H9 (cell line): Measurements from ENCODE around the gene CMSS1. TPM values are rescaled to one million over a fixed set of nuclear protein-coding genes. Genes with fewer than 3 reads are reported as not detected.

Source experiments
- DNase-seq: peaks from one replicate; pipeline ENCODE4 v3.0.0-alpha.2; 2017
- H2AFZ ChIP-seq: one replicate; pipeline ENCODE4 v1.6.1; 2013; ENCODE audit warnings: mild to moderate bottlenecking, low read length, control low read depth, moderate library complexity
- H2AK5ac ChIP-seq: 2 replicates; pipeline ENCODE4 v1.6.1; 2013; ENCODE audit warnings: low read length, control low read depth, mixed read lengths; ENCODE audit not compliant: insufficient read length
- H2BK120ac ChIP-seq: one replicate; pipeline ENCODE4 v1.6.1; 2013; ENCODE audit warnings: low read depth, mild to moderate bottlenecking, low read length, control low read depth, inconsistent platforms; ENCODE audit not compliant: poor library complexity, severe bottlenecking
- H2BK12ac ChIP-seq: 2 replicates; pipeline ENCODE4 v1.6.1; 2013; ENCODE audit warnings: low read length, control low read depth, mixed read lengths, low read depth; ENCODE audit not compliant: insufficient read length
- H2BK15ac ChIP-seq: 2 replicates; pipeline ENCODE4 v1.6.1; 2013; ENCODE audit warnings: low read depth, low read length, control low read depth
- H2BK20ac ChIP-seq: one replicate; pipeline ENCODE4 v1.6.1; 2013; ENCODE audit warnings: low read depth, mild to moderate bottlenecking, low read length, control low read depth, inconsistent platforms; ENCODE audit not compliant: poor library complexity, severe bottlenecking
- H2BK5ac ChIP-seq: 2 replicates; pipeline ENCODE4 v1.6.1; 2013; ENCODE audit warnings: low read length, control low read depth, mixed read lengths; ENCODE audit not compliant: insufficient read length
- H3K14ac ChIP-seq: 2 replicates; pipeline ENCODE4 v1.6.1; 2013; ENCODE audit warnings: low read length, control low read depth; ENCODE audit not compliant: insufficient read depth
- H3K18ac ChIP-seq: 2 replicates; pipeline ENCODE4 v1.6.1; 2013; ENCODE audit warnings: low read depth, mild to moderate bottlenecking, mixed read lengths, low read length, control low read depth; ENCODE audit not compliant: insufficient read length
- H3K23ac ChIP-seq: 2 replicates; pipeline ENCODE4 v1.6.1; 2013; ENCODE audit warnings: low read length, control low read depth, mixed read lengths, low read depth; ENCODE audit not compliant: insufficient read length
- H3K23me2 ChIP-seq: 2 replicates; pipeline ENCODE4 v1.6.1; 2013; ENCODE audit warnings: low read depth, mild to moderate bottlenecking, mixed read lengths, low read length, control low read depth; ENCODE audit not compliant: insufficient read length, poor library complexity, severe bottlenecking
- H3K27ac ChIP-seq: 2 replicates; pipeline ENCODE4 v1.5.1; 2013; ENCODE audit warnings: low read length, control low read depth, mixed read lengths, low read depth; ENCODE audit not compliant: insufficient read length
- H3K27me3 ChIP-seq: 2 replicates; pipeline ENCODE4 v1.6.1; 2013; ENCODE audit warnings: low read length, control low read depth, inconsistent platforms; ENCODE audit not compliant: insufficient read depth
- H3K4ac ChIP-seq: 2 replicates; pipeline ENCODE4 v1.6.1; 2013; ENCODE audit warnings: low read depth, mild to moderate bottlenecking, control low read depth, inconsistent platforms, low read length, moderate library complexity
- H3K4me1 ChIP-seq: 2 replicates; pipeline ENCODE4 v1.6.1; 2013; ENCODE audit warnings: low read length, control low read depth, inconsistent platforms; ENCODE audit not compliant: insufficient read depth
- H3K4me2 ChIP-seq: 2 replicates; pipeline ENCODE4 v1.6.1; 2013; ENCODE audit warnings: low read length, control low read depth, mixed read lengths; ENCODE audit not compliant: insufficient read length, insufficient read depth
- H3K56ac ChIP-seq: 2 replicates; pipeline ENCODE4 v1.6.1; 2013; ENCODE audit warnings: low read depth, mild to moderate bottlenecking, mixed read lengths, low read length, control low read depth; ENCODE audit not compliant: insufficient read length
- H3K79me1 ChIP-seq: 2 replicates; pipeline ENCODE4 v1.6.1; 2013; ENCODE audit warnings: low read depth, mild to moderate bottlenecking, moderate library complexity, low read length, control low read depth, inconsistent platforms; ENCODE audit not compliant: insufficient read depth, poor library complexity, severe bottlenecking
- H3K79me2 ChIP-seq: 2 replicates; pipeline ENCODE4 v1.6.1; 2013; ENCODE audit warnings: low read length, control low read depth, inconsistent platforms; ENCODE audit not compliant: insufficient read depth
- H3K9ac ChIP-seq: 2 replicates; pipeline ENCODE4 v1.6.1; 2013; ENCODE audit warnings: low read length, control low read depth, mixed read lengths; ENCODE audit not compliant: insufficient read length; ENCODE audit errors: extremely low read depth
- H3K9me3 ChIP-seq: one replicate; pipeline ENCODE4 v1.6.1; 2013; ENCODE audit warnings: low read depth, low read length, inconsistent platforms; ENCODE audit not compliant: control insufficient read depth
- H3T11ph ChIP-seq: one replicate; pipeline ENCODE4 v1.6.1; 2013; ENCODE audit warnings: mild to moderate bottlenecking, low read length, control low read depth, inconsistent platforms
- H4K20me1 ChIP-seq: one replicate; pipeline ENCODE4 v1.6.1; 2013; ENCODE audit not compliant: control insufficient read depth, insufficient read length, insufficient read depth
- H4K5ac ChIP-seq: 2 replicates; pipeline ENCODE4 v1.6.1; 2013; ENCODE audit warnings: low read depth, mild to moderate bottlenecking, mixed read lengths, low read length, control low read depth; ENCODE audit not compliant: insufficient read length
- H4K8ac ChIP-seq: replicated peaks from 2 replicates; pipeline ENCODE4 v1.6.1; 2013; ENCODE audit warnings: low read length, control low read depth, mixed read lengths, low read depth; ENCODE audit not compliant: insufficient read length
- H4K91ac ChIP-seq: 2 replicates; pipeline ENCODE4 v1.6.1; 2013; ENCODE audit warnings: low read depth, mild to moderate bottlenecking, moderate library complexity, mixed read lengths, low read length, control low read depth; ENCODE audit not compliant: insufficient read length
- H3K27ac Mint-ChIP-seq, 3 experiments: 2 replicates in 2 of 3; 3 replicates in 1 of 3; pipeline ENCODE4 v1.8.0; 2020 to 2021; ENCODE audit warnings: mixed read lengths in 3 of 3, mild to moderate bottlenecking in 1 of 3, moderate library complexity in 1 of 3
- H3K27me3 Mint-ChIP-seq: 2 replicates; pipeline ENCODE4 v1.8.0; 2021; ENCODE audit warnings: low read depth, mild to moderate bottlenecking, moderate library complexity, mixed read lengths
- H3K36me3 Mint-ChIP-seq, 3 experiments: 2 replicates in 2 of 3; 3 replicates in 1 of 3; pipeline ENCODE4 v1.8.0; 2020 to 2021; ENCODE audit warnings: low read depth in 3 of 3, mixed read lengths in 3 of 3; ENCODE audit not compliant: insufficient read depth in 1 of 3
- H3K4me1 Mint-ChIP-seq, 2 experiments: 2 replicates each; pipeline ENCODE4 v1.8.0; 2020; ENCODE audit warnings: mixed read lengths in 2 of 2
- H3K4me3 Mint-ChIP-seq, 2 experiments: 2 replicates in 1 of 2; 3 replicates in 1 of 2; pipeline ENCODE4 v1.8.0; 2020 to 2021; ENCODE audit warnings: mild to moderate bottlenecking in 2 of 2, mixed read lengths in 2 of 2, moderate library complexity in 1 of 2
- H3K9me3 Mint-ChIP-seq, 2 experiments: 2 replicates in 1 of 2; 3 replicates in 1 of 2; pipeline ENCODE4 v1.8.0; 2020; ENCODE audit warnings: mild to moderate bottlenecking in 2 of 2, mixed read lengths in 2 of 2, moderate library complexity in 1 of 2
- CTCF ChIP-seq: fragments of 200-600 bp; sonication (generic); conservative IDR thresholded peaks from 3 replicates; pipeline ENCODE4 v1.8.0; 2021; ENCODE audit warnings: antibody characterized with exemption, mild to moderate bottlenecking
- WGBS: extraction: QIAGEN DNeasy Blood & Tissue Kit; methylation state at CpG from one replicate; pipeline ENCODE4 v1.1.7; 2013; ENCODE audit warnings: missing lambda C conversion rate, low lambda C conversion rate, mixed read lengths; ENCODE audit not compliant: insufficient read length; ENCODE audit errors: extremely low coverage; 5-methylcytosine and 5-hydroxymethylcytosine counted together
- total RNA-seq: library from RNA; stranded (reverse); gene quantifications from 2 replicates; pipeline ENCODE4 v1.2.1, GENCODE V29; 2021

CMSS1 gene
- total RNA-seq, 1 experiment from 2014 or later, result 61.8 TPM

GRCh38 chr3:99915906-99916432, 98.3 kb downstream of the CMSS1 start:
- Histone ChIP-seq H3K4ac (no peak overlapping the region), H3K4me2 (no peak overlapping the region), H3K79me1 (no peaks in the 10 kb centered on the region), H2BK120ac (no peak overlapping the region), H2AFZ (no peak overlapping the region), H2BK15ac (no peak overlapping the region), H3K27ac (no peak overlapping the region), H4K8ac (no peak overlapping the region), H3K9ac (no peak overlapping the region), H2BK20ac (no peak overlapping the region), H3K14ac (no peak overlapping the region), H4K20me1 (no peaks in the 10 kb centered on the region), H3K56ac (no peak overlapping the region), H2BK12ac (no peak overlapping the region), H3K23ac (no peak overlapping the region), H4K91ac (no peak overlapping the region), H3T11ph (no peak overlapping the region), H3K27me3 (no peaks in the 10 kb centered on the region), H3K79me2 (0 out of 2 replicates have a peak, but pooled peaks cover 3% of the 10 kb centered on the region), H3K9me3 (no peaks in the 10 kb centered on the region), H3K23me2 (no peaks in the 10 kb centered on the region), H2BK5ac (no peak overlapping the region), H4K5ac (no peak overlapping the region), H3K18ac (no peak overlapping the region), H2AK5ac (no peak overlapping the region), H3K4me1 (peaks cover 8% of the 10 kb centered on the region; the same call in 1 of the 2 replicates)
- TF ChIP-seq CTCF, result no peak
- no peak for DNase-seq
- H3K27ac Mint-ChIP-seq, result no peak overlapping the region
- no peak overlapping the region for H3K4me3 Mint-ChIP-seq
- peaks cover 31 to 36% of the 10 kb centered on the region in 2 experiments for H3K4me1 Mint-ChIP-seq
- peaks cover 0 to 1% (median 0%) of the 10 kb centered on the region in 3 experiments; a peak in 2 of 7 replicates for H3K36me3 Mint-ChIP-seq
- no peaks in the 10 kb centered on the region for H3K9me3 Mint-ChIP-seq
- no CpG with 5 or more reads among the region's 3 CpGs for WGBS
- no peaks in the 10 kb centered on the region for H3K27me3 Mint-ChIP-seq
